Thoracic aorta endothelial cell (primary cell): ENCODE measurements around the gene SUSD2. TPM values are rescaled to one million over a fixed set of nuclear protein-coding genes. Genes with fewer than 3 reads are reported as not detected.

Source experiments
- total RNA-seq: library from RNA; depleted of rRNA; stranded (reverse); fragments of >200 nt; gene quantifications from 2 replicates; pipeline ENCODE4 v1.2.3, GENCODE V29; 2012

The SUSD2 gene
- 0.13 and 0.14 TPM in 2 replicates for total RNA-seq

GRCh38 chr22:24181088-24181995 is at the start of gene SUSD2:
Gene SUSD2, plus strand, starts transcription at chr22:24181487. Its CDS starts 33 bp downstream, at chr22:24181520.

Other genes with a start within 250 kb of the SUSD2 start
- 7.1 and 11.4 TPM in 2 replicates for gene GSTT2B, start 220.3 kb upstream of the SUSD2 start, total RNA-seq
- gene DDTL, start 214.6 kb upstream of the SUSD2 start, total RNA-seq = 0.86 and 2.1 TPM in 2 replicates
- 81.8 and 91.3 TPM in 2 replicates for gene DDT, start 207.0 kb upstream of the SUSD2 start, total RNA-seq
- 1.3 TPM in 1 of 2 replicates, not detected in the other for gene GSTT2, start 201.4 kb upstream of the SUSD2 start, total RNA-seq
- not detected in 2 replicates for gene GSTT4, start 176.0 kb upstream of the SUSD2 start, total RNA-seq
- 43.0 and 55.3 TPM in 2 replicates for gene CABIN1, start 170.2 kb upstream of the SUSD2 start, total RNA-seq
- gene GGT5, start 63.6 kb downstream of the SUSD2 start, total RNA-seq = 2.3 and 20.8 TPM in 2 replicates
- gene SPECC1L, start 89.3 kb downstream of the SUSD2 start, total RNA-seq = 56.9 and 60.2 TPM in 2 replicates
- gene ADORA2A, start 246.1 kb downstream of the SUSD2 start, total RNA-seq = 28.4 and 41.4 TPM in 2 replicates